ENCODE results near the gene GPX4.

The GPX4 gene

GRCh38 chr19:1103708-1104310 lies at the start of gene GPX4:
Gene GPX4, plus strand, starts transcription at chr19:1103994. Its CDS starts 50 bp downstream, at chr19:1104044.
- peak; percentile 99 for DNase-seq

GRCh38 chr19:1054102-1055027 lies 49.4 kb upstream of the GPX4 start:
- no peak for DNase-seq

GRCh38 chr19:1055028-1055425 lies 48.8 kb upstream of the GPX4 start:
- DNase-seq = no peak

- DNase-seq = no peak
These were observed 47.7 kb upstream of the GPX4 start for GRCh38 chr19:1055886-1056620.

GRCh38 chr19:1057176-1057855 lies 46.5 kb upstream of the GPX4 start:
- DNase-seq = peak; percentile 75

GRCh38 chr19:1058112-1058511 lies 45.7 kb upstream of the GPX4 start:
- DNase-seq = no peak

- DNase-seq = no peak
These were observed 43.1 kb upstream of the GPX4 start for GRCh38 chr19:1060689-1061088.

- DNase-seq = no peak
These were observed 41.8 kb upstream of the GPX4 start for GRCh38 chr19:1061987-1062386.

- DNase-seq = no peak
These were observed 41.3 kb upstream of the GPX4 start for GRCh38 chr19:1062387-1063029.

- DNase-seq = peak; percentile 78
These were observed 40.5 kb upstream of the GPX4 start for GRCh38 chr19:1063030-1063908.

- no peak for DNase-seq
These were observed 39.7 kb upstream of the GPX4 start for GRCh38 chr19:1063909-1064660.

GRCh38 chr19:1064661-1065605 lies 38.9 kb upstream of the GPX4 start:
- DNase-seq = peak; percentile 75

- no peak for DNase-seq
These were observed 38.1 kb upstream of the GPX4 start for GRCh38 chr19:1065606-1066109.

GRCh38 chr19:1066251-1066747 lies 37.5 kb upstream of the GPX4 start:
- no peak for DNase-seq

- peak; percentile 90 for DNase-seq
These were observed 37.0 kb upstream of the GPX4 start, which contains the start of gene ARHGAP45 for GRCh38 chr19:1066748-1067340. Gene ARHGAP45, plus strand, starts transcription at chr19:1067167. Its CDS starts 239 bp downstream, at chr19:1067406.

GRCh38 chr19:1067341-1067957 lies 36.3 kb upstream of the GPX4 start:
- peak; percentile 83 for DNase-seq

GRCh38 chr19:1068009-1069001 lies 35.5 kb upstream of the GPX4 start:
- DNase-seq = peak; percentile 83

All from CD4-positive, alpha-beta T cell treated with Interleukin-21 for 1 hour (primary cell).